WTC11 (cell line): Measurements from ENCODE around the gene RPS25.

Experiments
- ATF3 ChIP-seq: sonication (generic); formaldehyde crosslinking; conservative IDR thresholded peaks from 2 replicates; pipeline ENCODE4 v1.8.1; 2022; ENCODE audit warnings: mild to moderate bottlenecking, missing genetic modification reagents
- CREM ChIP-seq: sonication (generic); formaldehyde crosslinking; IDR thresholded peaks from 2 replicates; pipeline ENCODE4 v1.8.1; 2022; ENCODE audit warnings: mild to moderate bottlenecking, missing genetic modification reagents, moderate library complexity
- CTCF ChIP-seq: fragments of 200-600 bp; IDR thresholded peaks from 2 replicates; pipeline ENCODE4 v1.8.0; 2022; ENCODE audit warnings: antibody characterized with exemption
- ETV6 ChIP-seq: sonication (generic); formaldehyde crosslinking; IDR thresholded peaks from 2 replicates; pipeline ENCODE4 v1.8.1; 2022; ENCODE audit warnings: mild to moderate bottlenecking, missing genetic modification reagents
- GRHL2 ChIP-seq: fragments of 250-450 bp; sonication (Bioruptor Pico); IDR thresholded peaks from 2 replicates; pipeline ENCODE4 v1.8.0; 2022; ENCODE audit warnings: mild to moderate bottlenecking, moderate library complexity; ENCODE audit not compliant: insufficient replicate concordance, severe bottlenecking
- IRF2 ChIP-seq: sonication (generic); formaldehyde crosslinking; IDR thresholded peaks from 2 replicates; pipeline ENCODE4 v1.8.0; 2022; ENCODE audit warnings: low read depth, missing genetic modification reagents, borderline replicate concordance
- KAT7 ChIP-seq: sonication (generic); formaldehyde crosslinking; IDR thresholded peaks from 2 replicates; pipeline ENCODE4 v1.8.1; 2023; ENCODE audit warnings: missing genetic modification reagents, mild to moderate bottlenecking, borderline replicate concordance
- MAX ChIP-seq: sonication (generic); formaldehyde crosslinking; IDR thresholded peaks from 2 replicates; pipeline ENCODE4 v1.8.0; 2022; ENCODE audit warnings: mild to moderate bottlenecking, missing genetic modification reagents
- RORB ChIP-seq: fragments of 250-450 bp; sonication (Bioruptor Pico); IDR thresholded peaks from 2 replicates; pipeline ENCODE4 v1.9.0; 2021; ENCODE audit warnings: mild to moderate bottlenecking
- SMAD3 ChIP-seq: sonication (generic); formaldehyde crosslinking; IDR thresholded peaks from 2 replicates; pipeline ENCODE4 v1.8.0; 2022; ENCODE audit warnings: missing genetic modification reagents, mild to moderate bottlenecking, borderline replicate concordance
- SMAD4 ChIP-seq: sonication (generic); formaldehyde crosslinking; IDR thresholded peaks from 2 replicates; pipeline ENCODE4 v1.8.0; 2022; ENCODE audit warnings: mild to moderate bottlenecking, missing genetic modification reagents
- USF2 ChIP-seq: sonication (generic); formaldehyde crosslinking; IDR thresholded peaks from 2 replicates; pipeline ENCODE4 v1.8.1; 2023; ENCODE audit warnings: mild to moderate bottlenecking, missing genetic modification reagents, moderate library complexity
- ZBTB21 ChIP-seq: sonication (generic); formaldehyde crosslinking; IDR thresholded peaks from 2 replicates; pipeline ENCODE4 v1.8.1; 2023; ENCODE audit warnings: mild to moderate bottlenecking, missing genetic modification reagents, borderline replicate concordance
- ZNF423 ChIP-seq: fragments of 250-450 bp; sonication (Bioruptor Pico); IDR thresholded peaks from 2 replicates; pipeline ENCODE4 v2.1.2; 2022; ENCODE audit warnings: mild to moderate bottlenecking, moderate library complexity

- TF ChIP-seq MAX (CRISPR knock-in tag) (no peak), CTCF (no peak), CREM (no peak), ATF3 (CRISPR knock-in tag) (no peak), ETV6 (CRISPR knock-in tag) (no peak), ZNF423 (CRISPR knock-in tag) (no peak), SMAD3 (CRISPR knock-in tag) (no peak), RORB (CRISPR knock-in tag) (no peak), ZBTB21 (CRISPR knock-in tag) (no peak), GRHL2 (CRISPR knock-in tag) (no peak), USF2 (CRISPR knock-in tag) (no peak), IRF2 (CRISPR knock-in tag) (no peak), KAT7 (CRISPR knock-in tag) (no peak), SMAD4 (CRISPR knock-in tag) (no peak)
These were observed 44.6 kb upstream of the RPS25 start for GRCh38 chr11:119062779-119063178.
